AG10803 (cell line): Measurements from ENCODE around the gene HSH2D.
A peak's percentile ranks its signal among the peaks of the same experiment; 100 is the strongest.
"Not testable (repeated sequence)": the region's sequence is repeated elsewhere in the genome, so short reads cannot be mapped to it uniquely, and the experiment has no call there.

Source experiments
- DNase-seq: peaks from one replicate; pipeline ENCODE4 v3.0.0; 2010; ENCODE audit warnings: low read depth
- H3K4me3 ChIP-seq: 2 replicates; pipeline ENCODE4 v1.5.1; 2011; ENCODE audit warnings: mild to moderate bottlenecking, low read length, control low read depth
- TF ChIP-seq, protein P1 (sequence below): conservative IDR thresholded peaks from 2 replicates; pipeline ENCODE4 v1.5.1; 2011; ENCODE audit warnings: mild to moderate bottlenecking, low read length, control low read depth, inconsistent platforms

The HSH2D gene

GRCh38 chr19:16167055-16167454, 23.6 kb downstream of the HSH2D start:
- DNase-seq = no peak
- H3K4me3 ChIP-seq = no peak overlapping the region
- TF ChIP-seq, protein P1, sequence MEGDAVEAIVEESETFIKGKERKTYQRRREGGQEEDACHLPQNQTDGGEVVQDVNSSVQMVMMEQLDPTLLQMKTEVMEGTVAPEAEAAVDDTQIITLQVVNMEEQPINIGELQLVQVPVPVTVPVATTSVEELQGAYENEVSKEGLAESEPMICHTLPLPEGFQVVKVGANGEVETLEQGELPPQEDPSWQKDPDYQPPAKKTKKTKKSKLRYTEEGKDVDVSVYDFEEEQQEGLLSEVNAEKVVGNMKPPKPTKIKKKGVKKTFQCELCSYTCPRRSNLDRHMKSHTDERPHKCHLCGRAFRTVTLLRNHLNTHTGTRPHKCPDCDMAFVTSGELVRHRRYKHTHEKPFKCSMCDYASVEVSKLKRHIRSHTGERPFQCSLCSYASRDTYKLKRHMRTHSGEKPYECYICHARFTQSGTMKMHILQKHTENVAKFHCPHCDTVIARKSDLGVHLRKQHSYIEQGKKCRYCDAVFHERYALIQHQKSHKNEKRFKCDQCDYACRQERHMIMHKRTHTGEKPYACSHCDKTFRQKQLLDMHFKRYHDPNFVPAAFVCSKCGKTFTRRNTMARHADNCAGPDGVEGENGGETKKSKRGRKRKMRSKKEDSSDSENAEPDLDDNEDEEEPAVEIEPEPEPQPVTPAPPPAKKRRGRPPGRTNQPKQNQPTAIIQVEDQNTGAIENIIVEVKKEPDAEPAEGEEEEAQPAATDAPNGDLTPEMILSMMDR = no peak

GRCh38 chr19:16168465-16169081, 25.1 kb downstream of the HSH2D start:
- no peak overlapping the region for H3K4me3 ChIP-seq
- TF ChIP-seq, protein P1 = no peak
- no peak for DNase-seq

- no peak overlapping the region for H3K4me3 ChIP-seq
- TF ChIP-seq, protein P1 = no peak
- no peak for DNase-seq
These were observed 26.6 kb downstream of the HSH2D start for GRCh38 chr19:16170134-16170533.

GRCh38 chr19:16175954-16176353, 32.5 kb downstream of the HSH2D start:
- no peak overlapping the region for H3K4me3 ChIP-seq
- TF ChIP-seq, protein P1 = no peak
- no peak for DNase-seq

DNA sequence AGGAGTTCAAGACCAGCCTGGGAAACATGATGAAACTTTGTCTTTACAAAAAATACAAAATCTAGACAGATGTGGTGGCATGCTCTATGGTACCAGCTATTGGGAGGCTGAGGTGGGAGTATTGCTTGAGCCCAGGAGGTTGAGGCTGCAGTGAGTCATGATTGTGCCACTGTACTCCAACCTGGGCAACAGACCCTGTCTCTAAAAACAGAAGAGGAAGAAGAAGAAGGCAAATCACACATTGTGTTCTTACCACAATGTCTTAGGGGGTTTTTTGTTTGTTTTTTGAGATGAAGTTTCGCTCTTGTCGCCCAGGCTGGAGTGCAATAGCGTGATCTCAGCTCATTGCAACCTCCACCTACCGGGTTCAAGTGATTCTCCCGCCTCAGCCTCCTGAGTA, 35.4 kb downstream of the HSH2D start:
- not testable (repeated sequence) for DNase-seq, H3K4me3 ChIP-seq

DNA sequence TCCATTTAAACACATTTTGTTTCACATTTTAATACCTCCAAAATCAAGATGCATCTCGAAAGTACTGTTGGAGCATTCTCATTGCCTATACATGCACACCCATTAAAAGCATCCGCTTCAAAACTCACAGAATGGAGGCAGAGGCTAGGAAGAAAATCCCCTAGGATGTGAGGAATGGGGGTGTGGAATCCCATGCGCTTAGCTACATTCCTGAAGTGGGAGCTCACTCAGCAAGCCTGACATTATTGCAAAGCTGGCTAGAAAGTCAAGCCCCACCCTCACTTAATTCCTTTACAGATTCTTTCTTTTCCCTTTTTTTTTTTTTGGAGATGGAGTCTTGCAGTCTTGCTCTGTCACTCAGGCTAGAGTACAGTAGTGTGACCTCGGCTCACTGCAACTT, 37.1 kb downstream of the HSH2D start:
- DNase-seq = peak; percentile 88
- TF ChIP-seq, protein P1 = no peak
- no peak overlapping the region for H3K4me3 ChIP-seq

DNA sequence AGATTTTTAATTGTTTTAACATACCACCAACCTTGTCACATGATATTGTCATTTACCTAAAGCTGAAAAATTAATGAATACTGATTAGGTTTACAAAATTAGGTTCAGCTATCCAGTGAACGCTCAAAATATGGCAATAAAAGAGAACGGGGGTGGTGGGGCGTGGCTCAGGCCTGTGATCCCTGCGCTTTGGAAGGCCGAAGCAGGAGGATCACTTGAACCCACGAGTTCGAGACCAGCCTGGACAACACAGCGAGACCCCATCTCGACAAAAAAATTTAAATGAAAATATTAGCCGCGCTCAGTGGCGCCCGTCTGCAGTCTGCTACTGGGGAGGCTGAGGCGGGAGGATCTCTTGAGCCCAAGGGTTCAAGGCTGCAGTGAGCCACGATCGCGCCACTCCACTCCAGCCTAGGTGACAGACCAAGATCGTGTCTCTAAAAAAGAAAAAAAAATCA, 41.2 kb downstream of the HSH2D start:
- TF ChIP-seq, protein P1 = no peak
- DNase-seq = no peak
- peak overlapping the region; percentile 61 for H3K4me3 ChIP-seq
